Lower lobe of right lung (tissue), 2 donors: ENCODE measurements around the gene ARHGAP23. TPM values are rescaled to one million over a fixed set of nuclear protein-coding genes. Genes with fewer than 3 reads are reported as not detected.
A peak's percentile ranks its signal among the peaks of the same experiment; 100 is the strongest.

Source experiments
- ATAC-seq, 2 donors: fragments of 200-7000 bp; cut with Tn5 transposase; one replicate each; pipeline ENCODE4 v1.9.1; 2020 to 2022; ENCODE audit warnings: mild to moderate bottlenecking in 2 of 2, moderate library complexity in 2 of 2
- DNase-seq: peaks from one replicate; pipeline ENCODE4 v3.0.0-alpha.2; 2020
- H3K27ac ChIP-seq: fragments of 200-600 bp; one replicate; pipeline ENCODE4 v1.8.0; 2022
- H3K27me3 ChIP-seq: fragments of 200-600 bp; one replicate; pipeline ENCODE4 v1.8.0; 2022; ENCODE audit warnings: low read depth
- H3K36me3 ChIP-seq: fragments of 200-600 bp; one replicate; pipeline ENCODE4 v1.8.0; 2022; ENCODE audit warnings: mild to moderate bottlenecking
- H3K4me1 ChIP-seq: fragments of 200-600 bp; one replicate; pipeline ENCODE4 v1.8.0; 2022
- H3K4me3 ChIP-seq: fragments of 200-600 bp; one replicate; pipeline ENCODE4 v1.8.0; 2022; ENCODE audit warnings: mild to moderate bottlenecking
- H3K9me3 ChIP-seq: fragments of 200-600 bp; one replicate; pipeline ENCODE4 v1.8.0; 2022
- intact Hi-C: fragments of 100-400 bp; cut with DNase I; formaldehyde crosslinking; loops from one replicate; pipeline ENCODE4 v1.11.0; 2022
- total RNA-seq: library from RNA; stranded (reverse); fragmentation: NEBNext Ultra II Directional; extraction: Animal tissue kit (Norgen Biotek cat#: 25700); gene quantifications from one replicate; pipeline ENCODE4 v1.2.1, GENCODE V29; 2021
- TF ChIP-seq, protein P1 (sequence below): fragments of 200-600 bp; IDR thresholded peaks from one replicate; pipeline ENCODE4 v1.8.0; 2022; ENCODE audit warnings: antibody characterized with exemption, mild to moderate bottlenecking
- donor health status: DM: no; HTN: yes; CAD: no; lungs with severe emphysema.

ARHGAP23 gene
- total RNA-seq, 1 donor from 2014 or later = 48.4 TPM

DNA sequence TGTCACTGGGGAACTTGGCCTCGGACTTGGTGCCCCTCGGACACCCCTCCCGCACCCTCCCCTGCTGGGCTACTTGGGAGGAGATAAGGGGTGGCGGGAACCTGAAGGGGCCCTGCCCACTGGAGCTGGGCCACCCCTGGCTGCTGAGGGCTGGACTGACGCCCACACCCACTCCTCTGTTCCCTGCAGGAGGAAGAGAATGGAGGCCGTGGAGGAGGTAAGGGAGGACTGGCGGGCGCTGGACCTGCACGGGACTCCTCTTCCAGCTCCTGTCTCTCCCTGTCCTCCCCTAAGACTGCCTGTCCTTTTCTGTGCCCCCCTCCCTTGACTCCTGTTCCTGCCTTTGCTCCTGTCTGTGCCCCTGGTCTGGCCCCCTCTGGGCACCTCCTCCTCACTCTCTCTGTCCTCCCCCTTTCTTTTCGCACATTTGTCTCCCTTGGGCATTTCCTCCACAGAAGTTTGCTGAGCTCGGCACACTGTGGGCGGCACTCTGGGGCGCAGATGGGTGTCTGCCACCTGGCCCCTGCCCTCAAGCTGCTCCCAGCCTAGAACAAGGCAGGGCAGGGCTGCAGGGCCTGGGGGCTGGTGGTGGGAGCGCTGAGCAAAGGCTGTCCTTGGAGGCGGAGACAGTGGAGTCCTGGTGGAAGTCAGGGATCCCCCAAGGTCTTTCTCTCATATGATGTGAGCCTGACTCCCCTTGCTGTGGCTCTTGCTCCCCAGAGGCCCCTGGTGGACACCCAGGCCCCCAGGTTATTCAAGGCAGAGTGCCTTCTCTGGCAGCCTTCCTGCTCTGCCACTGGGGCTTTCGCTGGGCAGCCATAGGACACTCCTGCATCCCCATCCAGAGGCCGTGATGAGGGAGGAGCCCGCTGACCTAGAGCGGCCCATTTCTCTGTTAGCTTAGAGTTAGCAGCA, 32.7 kb downstream of the ARHGAP23 start:
- no peak for DNase-seq

DNA sequence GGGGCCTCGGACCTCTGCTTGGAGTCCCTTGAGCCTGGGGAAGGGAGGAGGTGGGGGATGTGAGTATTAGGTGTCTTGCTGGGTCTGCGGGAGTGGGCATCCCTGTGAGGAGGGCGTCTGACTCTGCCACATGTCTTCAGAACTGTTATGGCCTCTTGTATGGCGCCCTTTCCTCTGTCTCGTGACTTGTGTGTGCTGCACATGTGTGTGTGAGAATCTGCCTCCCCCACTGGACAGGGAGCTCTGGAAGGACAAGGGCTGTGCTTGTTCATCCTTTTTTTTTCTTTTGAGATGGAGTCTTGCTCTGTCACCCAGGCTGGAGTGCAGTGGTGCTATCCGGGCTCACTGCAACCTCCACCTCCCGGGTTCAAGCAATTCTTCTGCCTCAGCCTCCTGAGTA, 33.4 kb downstream of the ARHGAP23 start:
- no peak for DNase-seq
- H3K36me3 ChIP-seq = peaks cover 49% of the 10 kb centered on the region
- TF ChIP-seq, protein P1, sequence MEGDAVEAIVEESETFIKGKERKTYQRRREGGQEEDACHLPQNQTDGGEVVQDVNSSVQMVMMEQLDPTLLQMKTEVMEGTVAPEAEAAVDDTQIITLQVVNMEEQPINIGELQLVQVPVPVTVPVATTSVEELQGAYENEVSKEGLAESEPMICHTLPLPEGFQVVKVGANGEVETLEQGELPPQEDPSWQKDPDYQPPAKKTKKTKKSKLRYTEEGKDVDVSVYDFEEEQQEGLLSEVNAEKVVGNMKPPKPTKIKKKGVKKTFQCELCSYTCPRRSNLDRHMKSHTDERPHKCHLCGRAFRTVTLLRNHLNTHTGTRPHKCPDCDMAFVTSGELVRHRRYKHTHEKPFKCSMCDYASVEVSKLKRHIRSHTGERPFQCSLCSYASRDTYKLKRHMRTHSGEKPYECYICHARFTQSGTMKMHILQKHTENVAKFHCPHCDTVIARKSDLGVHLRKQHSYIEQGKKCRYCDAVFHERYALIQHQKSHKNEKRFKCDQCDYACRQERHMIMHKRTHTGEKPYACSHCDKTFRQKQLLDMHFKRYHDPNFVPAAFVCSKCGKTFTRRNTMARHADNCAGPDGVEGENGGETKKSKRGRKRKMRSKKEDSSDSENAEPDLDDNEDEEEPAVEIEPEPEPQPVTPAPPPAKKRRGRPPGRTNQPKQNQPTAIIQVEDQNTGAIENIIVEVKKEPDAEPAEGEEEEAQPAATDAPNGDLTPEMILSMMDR = no peak
- no peaks in the 10 kb centered on the region for H3K27me3 ChIP-seq
- H3K9me3 ChIP-seq = no peaks in the 10 kb centered on the region
- intact Hi-C loops = no loop called here
- no peak overlapping the region for H3K27ac ChIP-seq
- H3K4me1 ChIP-seq = peaks cover 25% of the 10 kb centered on the region
- no peak for ATAC-seq
- H3K4me3 ChIP-seq = no peak overlapping the region

More for the DNA sequence above, 32.7 kb downstream of the ARHGAP23 start:
- TF ChIP-seq, protein P1 = no peak
- Histone ChIP-seq H3K9me3 (no peaks in the 10 kb centered on the region), H3K4me1 (peaks cover 27% of the 10 kb centered on the region), H3K27me3 (no peaks in the 10 kb centered on the region), H3K27ac (no peak overlapping the region), H3K4me3 (no peak overlapping the region), H3K36me3 (peaks cover 43% of the 10 kb centered on the region)
- intact Hi-C loops = no loop called here
- ATAC-seq = no peak

DNA sequence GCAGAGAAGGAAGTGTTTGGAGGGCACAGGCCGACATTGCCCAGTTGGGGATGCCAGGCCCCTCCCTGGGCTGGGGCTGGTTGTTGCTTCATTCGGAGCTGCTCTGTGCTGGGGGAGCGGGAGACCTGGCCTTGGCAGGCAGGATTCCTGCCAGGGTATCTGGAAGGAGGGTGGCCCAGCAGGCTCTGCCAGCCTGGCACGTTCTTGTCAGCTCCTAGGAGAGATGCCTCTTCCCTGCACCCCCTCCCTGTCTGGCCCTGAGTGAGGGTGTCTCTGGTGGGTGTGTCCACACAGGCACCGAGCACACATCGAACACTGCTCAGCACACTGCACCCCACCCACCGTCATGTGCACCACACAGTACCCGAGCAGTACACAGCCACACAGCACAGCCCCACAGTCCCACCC, 35.2 kb downstream of the ARHGAP23 start:
- Histone ChIP-seq H3K27ac (peak overlapping the region; percentile 89), H3K4me3 (no peak overlapping the region), H3K36me3 (peaks cover 58% of the 10 kb centered on the region), H3K4me1 (peaks cover 40% of the 10 kb centered on the region), H3K27me3 (no peaks in the 10 kb centered on the region), H3K9me3 (no peaks in the 10 kb centered on the region)
- intact Hi-C loops = no loop called here
- no peak for DNase-seq
- TF ChIP-seq, protein P1 = no peak
- no peak for ATAC-seq

DNA sequence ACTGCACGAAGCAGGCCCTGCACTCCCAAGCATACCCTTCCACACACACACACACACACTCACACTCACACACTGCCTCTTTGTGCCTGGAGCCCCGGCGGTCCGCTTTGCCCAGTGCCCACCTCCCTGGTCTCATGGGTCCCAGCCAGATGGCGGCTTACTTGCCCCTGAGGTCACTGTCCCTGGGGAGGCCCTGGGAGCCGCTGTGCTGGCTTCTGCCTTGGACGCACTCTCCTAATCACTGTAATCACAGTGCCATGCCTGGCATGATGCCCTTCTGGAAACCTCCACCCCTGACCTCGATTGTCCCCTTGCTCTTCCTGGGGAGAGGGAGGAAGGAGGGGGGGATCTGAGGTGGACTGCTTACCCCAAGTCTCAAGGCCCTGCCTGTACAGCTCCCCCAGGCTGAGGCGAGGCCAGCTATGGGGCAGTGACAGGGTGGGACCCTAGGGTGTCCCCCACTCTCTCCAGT, 36.0 kb downstream of the ARHGAP23 start:
- TF ChIP-seq, protein P1 = no peak
- Histone ChIP-seq H3K9me3 (no peaks in the 10 kb centered on the region), H3K4me3 (peak overlapping the region; percentile 52), H3K27ac (peak overlapping the region; percentile 89), H3K4me1 (peaks cover 41% of the 10 kb centered on the region), H3K36me3 (peaks cover 58% of the 10 kb centered on the region), H3K27me3 (no peaks in the 10 kb centered on the region)
- ATAC-seq (peak in 1 of 2 donors; percentile 33), DNase-seq (no peak)
- intact Hi-C loops = no loop called here

DNA sequence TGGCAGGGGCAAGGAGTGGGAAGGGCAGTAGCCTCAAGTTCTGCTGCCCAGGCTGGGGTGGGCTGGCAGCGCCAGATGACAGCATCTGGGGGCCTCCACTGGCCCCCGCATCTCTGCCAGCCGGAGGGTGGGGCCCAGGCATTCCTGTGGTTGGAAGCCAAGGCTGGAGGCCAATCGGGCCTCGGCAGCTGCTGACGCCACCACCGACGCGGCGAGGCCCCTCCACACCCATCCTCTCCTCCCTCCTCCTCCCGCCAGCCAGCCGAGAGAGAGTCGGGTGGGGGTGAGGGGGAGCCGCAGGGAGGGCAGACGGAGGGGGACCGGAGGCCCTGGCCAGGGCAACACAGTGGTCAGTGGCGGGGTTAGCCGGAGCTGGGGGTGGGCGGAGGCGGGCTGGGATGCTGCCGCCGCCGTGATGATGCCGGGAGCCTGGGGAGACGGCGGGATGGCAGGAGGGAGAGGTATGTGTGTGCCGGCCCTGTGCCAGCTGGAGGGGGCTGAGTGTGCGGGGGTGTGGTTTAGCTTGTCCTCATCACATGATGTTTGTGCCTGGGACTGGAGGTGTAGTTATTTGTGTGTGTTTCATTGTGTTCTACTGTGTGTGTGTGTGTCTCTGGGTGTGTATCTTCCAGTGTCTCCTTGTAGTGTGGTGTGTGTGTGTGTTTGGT, 36.6 kb downstream of the ARHGAP23 start:
- peaks cover 41% of the 10 kb centered on the region for H3K4me1 ChIP-seq
- TF ChIP-seq, protein P1 = no peak
- peak overlapping the region; percentile 52 for H3K4me3 ChIP-seq
- H3K9me3 ChIP-seq = no peaks in the 10 kb centered on the region
- ATAC-seq = peak; percentile 94
- H3K27ac ChIP-seq = peak overlapping the region; percentile 89
- DNase-seq = peak; percentile 83
- no peaks in the 10 kb centered on the region for H3K27me3 ChIP-seq
- intact Hi-C loops = no loop called here
- H3K36me3 ChIP-seq = peaks cover 52% of the 10 kb centered on the region
